A549 (cell line): ENCODE results near the gene ADCY1. TPM values are rescaled to one million over a fixed set of nuclear protein-coding genes. Genes with fewer than 3 reads are reported as not detected.

Experiments
- ATAC-seq, 2 experiments: fragments of 200-7000 bp in 1 of 2; fragments of >200 bp in 1 of 2; cut with Nextera tagmentation in 1 of 2; cut with Tn5 transposase in 1 of 2; 3 replicates each; pipeline versions ENCODE4 v1.8.0 to v1.9.1; 2018 to 2020; ENCODE audit warnings: mild to moderate bottlenecking in 1 of 2, moderate library complexity in 1 of 2
- CTCF ChIA-PET: fragments of 300-600 bp; sonication (Branson Sonifier 250); formaldehyde crosslinking; extraction: SDS; loops from one replicate; lab custom pipeline; 2021; ENCODE audit warnings: antibody characterized with exemption, inconsistent platforms; lab: Yijun Ruan, JAX
- POLR2A ChIA-PET: fragments of 350-600 bp; formaldehyde crosslinking; extraction: SDS; loops from one replicate; lab custom pipeline; 2021; ENCODE audit warnings: antibody characterized with exemption, inconsistent platforms; lab: Yijun Ruan, JAX
- DNase-seq, 2 experiments: peaks; one replicate each; pipeline versions ENCODE4 v3.0.0 to v3.0.0-alpha.2; 2011 to 2016; ENCODE audit warnings: low read depth in 1 of 2, low spot score in 1 of 2
- FAIRE-seq: peaks from 2 replicates; lab custom pipeline; 2011; peaks lifted over from hg19 to GRCh38; lab: Jason Lieb, UNC
- H3K27ac ChIP-seq, 2 experiments: fragments of >200 bp; sonication (Bioruptor Twin); formaldehyde crosslinking; 3 replicates each; pipeline ENCODE4 v1.5.1; 2016 to 2017
- H3K4me1 ChIP-seq: fragments of >200 bp; sonication (Bioruptor Twin); formaldehyde crosslinking; 3 replicates; pipeline ENCODE4 v1.6.1; 2016
- H3K4me2 ChIP-seq: fragments of >200 bp; sonication (Bioruptor Twin); formaldehyde crosslinking; 3 replicates; pipeline ENCODE4 v1.6.1; 2016
- H3K4me3 ChIP-seq: fragments of >200 bp; sonication (Bioruptor Twin); formaldehyde crosslinking; 3 replicates; pipeline ENCODE4 v1.5.1; 2016
- H3K9me3 ChIP-seq: fragments of >200 bp; sonication (Bioruptor Twin); formaldehyde crosslinking; 3 replicates; pipeline ENCODE4 v1.6.1; 2016
- CEBPB ChIP-seq, 2 experiments: fragments of >200 bp in 1 of 2; sonication (Bioruptor Twin) in 1 of 2; formaldehyde crosslinking in 1 of 2; IDR thresholded peaks; 2 replicates each; pipeline ENCODE4 v1.6.1; 2012 to 2016
- FOSL2 ChIP-seq, 2 experiments: fragments of 450-650 bp in 1 of 2; fragments of >200 bp in 1 of 2; sonication (Bioruptor Twin) in 1 of 2; formaldehyde crosslinking; IDR thresholded peaks; 2 replicates each; pipeline versions ENCODE4 v1.5.0 to v1.6.1; 2016 to 2020; ENCODE audit warnings: mild to moderate bottlenecking in 1 of 2, moderate library complexity in 1 of 2
- HEYL ChIP-seq: fragments of 250-450 bp; sonication (Bioruptor Pico); IDR thresholded peaks from 2 replicates; pipeline ENCODE4 v1.8.0; 2021; ENCODE audit warnings: mild to moderate bottlenecking, moderate library complexity
- HMGXB4 ChIP-seq: fragments of 250-450 bp; sonication (Bioruptor Pico); IDR thresholded peaks from 2 replicates; pipeline ENCODE4 v1.5.0; 2021; ENCODE audit warnings: mild to moderate bottlenecking, moderate library complexity, borderline replicate concordance
- JUN ChIP-seq, 2 experiments: fragments of >200 bp; sonication (Bioruptor Twin); formaldehyde crosslinking; IDR thresholded peaks; 2 replicates in 1 of 2; 3 replicates in 1 of 2; pipeline ENCODE4 v1.6.1; 2016 to 2017
- KDM5A ChIP-seq: fragments of 200-600 bp; sonication (generic); IDR thresholded peaks from 2 replicates; pipeline ENCODE4 v1.6.1; 2016; ENCODE audit warnings: antibody characterized with exemption, mild to moderate bottlenecking
- MAZ ChIP-seq: fragments of 150-350 bp; IDR thresholded peaks from 2 replicates; pipeline ENCODE4 v1.6.1; 2014; ENCODE audit warnings: antibody characterized with exemption, low read depth, low read length, borderline replicate concordance
- NR3C1 ChIP-seq: fragments of >200 bp; sonication (Bioruptor Twin); formaldehyde crosslinking; IDR thresholded peaks from 3 replicates; pipeline ENCODE4 v1.6.1; 2017
- PHF8 ChIP-seq: fragments of 200-600 bp; sonication (generic); IDR thresholded peaks from 2 replicates; pipeline ENCODE4 v1.6.1; 2016; ENCODE audit warnings: low read depth, mild to moderate bottlenecking, antibody characterized with exemption, moderate library complexity, borderline replicate concordance
- RAD21 ChIP-seq, 2 experiments: fragments of >200 bp in 1 of 2; sonication (Bioruptor Twin) in 1 of 2; formaldehyde crosslinking in 1 of 2; IDR thresholded peaks in 1 of 2; conservative IDR thresholded peaks in 1 of 2; 2 replicates in 1 of 2; 3 replicates in 1 of 2; pipeline ENCODE4 v1.6.1; 2012 to 2018; ENCODE audit warnings: inconsistent platforms in 1 of 2
- REST ChIP-seq: fragments of 200-600 bp; sonication (generic); IDR thresholded peaks from 2 replicates; pipeline ENCODE4 v1.6.1; 2016; ENCODE audit warnings: antibody characterized with exemption, mild to moderate bottlenecking, moderate library complexity
- SMC3 ChIP-seq: fragments of >200 bp; sonication (Bioruptor Twin); formaldehyde crosslinking; IDR thresholded peaks from 3 replicates; pipeline ENCODE4 v1.6.1; 2018; ENCODE audit warnings: inconsistent platforms
- SREBF2 ChIP-seq: fragments of 450-650 bp; IDR thresholded peaks from 2 replicates; pipeline ENCODE4 v1.6.1; 2014; ENCODE audit warnings: mild to moderate bottlenecking, moderate library complexity
- TP53 ChIP-seq: fragments of 250-450 bp; sonication (Bioruptor Pico); IDR thresholded peaks from 2 replicates; pipeline ENCODE4 v1.5.0; 2021; ENCODE audit warnings: mild to moderate bottlenecking, moderate library complexity
- WGBS: methylation state at CpG from one replicate; pipeline ENCODE4 v1.1.6; 2017; ENCODE audit errors: missing lambda C conversion rate; 5-methylcytosine and 5-hydroxymethylcytosine counted together
- polyA plus RNA-seq, 4 experiments: library from polyadenylated mRNA; depleted of rRNA in 3 of 4; stranded (reverse); fragments of >200 nt; fragmentation: RNase III in 1 of 4; extraction: RNeasy Plus Mini Kit Qiagen cat#74134 plus additional on column Dnase treatment in 1 of 4; gene quantifications; 2 replicates in 3 of 4; 3 replicates in 1 of 4; pipeline ENCODE4 v1.2.3, GENCODE V29; 2011 to 2017
- TF ChIP-seq, protein P1 (sequence below): fragments of 150-350 bp; IDR thresholded peaks from 2 replicates; pipeline ENCODE4 v1.6.1; 2014; ENCODE audit warnings: low read depth, mild to moderate bottlenecking, low read length
- TF ChIP-seq, protein P2 (sequence below): IDR thresholded peaks from 2 replicates; pipeline ENCODE4 v1.6.1; 2012; ENCODE audit warnings: low read depth, borderline replicate concordance

The ADCY1 gene
- polyA plus RNA-seq, 2 of the 4 experiments (the other 2 are of a cell fraction): 1.3 to 1.7 TPM

DNA sequence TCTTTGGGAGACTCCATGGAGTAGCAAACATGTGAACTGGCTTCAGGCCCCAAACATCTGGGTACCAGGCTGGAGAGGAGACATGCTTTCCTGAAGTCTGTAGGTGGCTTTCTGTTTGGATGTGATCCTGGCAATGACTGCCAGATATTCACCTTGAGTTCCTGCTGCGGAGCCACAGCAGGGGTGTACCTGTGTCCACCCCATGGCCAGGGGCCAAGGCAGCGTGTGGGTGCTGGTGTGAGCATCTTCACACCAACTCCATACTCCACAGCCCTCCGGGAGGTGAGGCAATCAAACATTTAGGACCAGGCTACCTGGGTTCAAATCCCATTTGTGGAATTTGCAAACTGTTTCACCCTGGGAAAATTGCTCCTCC lies 113.0 kb downstream of the ADCY1 start (continued):
- TF ChIP-seq REST: no peak

DNA sequence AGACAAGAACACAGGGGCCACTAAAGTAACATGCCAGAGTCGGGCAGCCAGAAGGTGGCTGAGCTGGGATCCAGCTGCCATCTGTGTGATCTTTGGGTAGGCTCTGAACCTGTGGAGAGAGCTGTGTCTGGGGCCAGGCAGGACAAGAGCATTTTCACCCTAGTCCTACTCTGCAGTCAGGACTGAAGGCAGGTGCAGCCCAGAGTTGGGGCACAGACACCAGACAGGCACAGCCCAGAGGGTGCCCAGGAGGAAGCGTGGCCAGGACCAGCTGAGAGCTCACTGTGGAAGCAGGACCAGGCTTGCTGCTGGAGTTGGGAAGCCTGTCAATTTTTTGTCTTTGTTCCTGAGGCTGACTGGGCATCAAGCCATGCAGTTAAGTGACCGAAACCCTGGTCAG lies 113.6 kb downstream of the ADCY1 start:
- DNase-seq (no peak), ATAC-seq (no peak), FAIRE-seq (no peak)
- WGBS: 51% methylated on average over 3 of the region's 3 CpGs
- H3K4me3 ChIP-seq: no peak overlapping the region
- no peaks in the 10 kb centered on the region for H3K9me3 ChIP-seq
- POLR2A ChIA-PET: no interaction called here
- H3K4me2 ChIP-seq: no peak overlapping the region
- no peak overlapping the region for H3K27ac ChIP-seq
- peaks cover 14% of the 10 kb centered on the region for H3K4me1 ChIP-seq
- CTCF ChIA-PET: no interaction called here
- no peak for TF ChIP-seq NR3C1
- TF ChIP-seq REST: no peak
- no peak for TF ChIP-seq HMGXB4 (CRISPR knock-in tag)

DNA sequence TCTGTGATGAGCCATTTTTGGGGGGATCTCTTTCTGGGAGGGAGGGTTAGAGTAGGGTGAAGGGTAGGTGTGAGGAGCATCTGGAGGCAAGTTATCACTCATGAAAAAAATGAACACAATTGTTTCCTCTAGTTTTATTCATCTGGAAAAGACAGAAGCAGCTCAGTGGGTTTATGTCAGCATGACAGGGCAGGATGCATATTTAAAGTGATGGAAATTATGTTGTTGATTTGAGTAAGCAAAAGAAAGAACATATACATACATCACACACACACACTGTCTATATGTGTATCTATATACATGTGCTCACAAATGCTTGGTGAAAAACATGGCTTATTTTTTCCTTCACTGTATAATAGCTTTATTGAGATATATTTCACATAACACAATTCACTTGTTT lies 114.2 kb downstream of the ADCY1 start:
- CTCF ChIA-PET: no interaction called here
- Histone ChIP-seq H3K9me3 (no peaks in the 10 kb centered on the region), H3K4me3 (no peak overlapping the region), H3K4me1 (peaks cover 14% of the 10 kb centered on the region), H3K27ac (no peak overlapping the region), H3K4me2 (no peak overlapping the region)
- POLR2A ChIA-PET: no interaction called here
- TF ChIP-seq NR3C1 (no peak), SREBF2 (no peak), FOSL2 (IDR thresholded peaks at IDR 0.05) (no peak), FOSL2 (CRISPR knock-in tag; IDR thresholded peaks at IDR 0.05) (no peak), SMC3 (no peak), KDM5A (no peak), PHF8 (no peak), HEYL (no peak), JUN (IDR thresholded peaks at IDR 0.05) (no peak), CEBPB (IDR thresholded peaks at IDR 0.05) (no peak), RAD21 (conservative IDR thresholded peaks at IDR 0.05 in 1 of 2, IDR thresholded peaks at IDR 0.05 in 1 of 2) (no peak), TP53 (CRISPR knock-in tag) (no peak), MAZ (no peak)
- TF ChIP-seq, protein P1, sequence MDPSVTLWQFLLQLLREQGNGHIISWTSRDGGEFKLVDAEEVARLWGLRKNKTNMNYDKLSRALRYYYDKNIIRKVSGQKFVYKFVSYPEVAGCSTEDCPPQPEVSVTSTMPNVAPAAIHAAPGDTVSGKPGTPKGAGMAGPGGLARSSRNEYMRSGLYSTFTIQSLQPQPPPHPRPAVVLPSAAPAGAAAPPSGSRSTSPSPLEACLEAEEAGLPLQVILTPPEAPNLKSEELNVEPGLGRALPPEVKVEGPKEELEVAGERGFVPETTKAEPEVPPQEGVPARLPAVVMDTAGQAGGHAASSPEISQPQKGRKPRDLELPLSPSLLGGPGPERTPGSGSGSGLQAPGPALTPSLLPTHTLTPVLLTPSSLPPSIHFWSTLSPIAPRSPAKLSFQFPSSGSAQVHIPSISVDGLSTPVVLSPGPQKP: no peak
- TF ChIP-seq, protein P2, sequence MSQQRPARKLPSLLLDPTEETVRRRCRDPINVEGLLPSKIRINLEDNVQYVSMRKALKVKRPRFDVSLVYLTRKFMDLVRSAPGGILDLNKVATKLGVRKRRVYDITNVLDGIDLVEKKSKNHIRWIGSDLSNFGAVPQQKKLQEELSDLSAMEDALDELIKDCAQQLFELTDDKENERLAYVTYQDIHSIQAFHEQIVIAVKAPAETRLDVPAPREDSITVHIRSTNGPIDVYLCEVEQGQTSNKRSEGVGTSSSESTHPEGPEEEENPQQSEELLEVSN: no peak
- ATAC-seq (no peak), FAIRE-seq (no peak), DNase-seq (no peak)
